B cell (primary cell): ENCODE results near the gene ARHGEF26.

Experiments used
- EZH2 ChIP-seq: IDR thresholded peaks from 2 replicates; pipeline ENCODE4 v1.6.1; 2012; ENCODE audit warnings: borderline replicate concordance, low read depth, mild to moderate bottlenecking, moderate library complexity, low read length; ENCODE audit not compliant: insufficient read depth, poor library complexity, severe bottlenecking
- TF ChIP-seq, protein P1 (sequence below): fragments of 200-600 bp; IDR thresholded peaks from one replicate; pipeline ENCODE4 v1.8.0; 2022; ENCODE audit warnings: antibody characterized with exemption, mild to moderate bottlenecking

DNA sequence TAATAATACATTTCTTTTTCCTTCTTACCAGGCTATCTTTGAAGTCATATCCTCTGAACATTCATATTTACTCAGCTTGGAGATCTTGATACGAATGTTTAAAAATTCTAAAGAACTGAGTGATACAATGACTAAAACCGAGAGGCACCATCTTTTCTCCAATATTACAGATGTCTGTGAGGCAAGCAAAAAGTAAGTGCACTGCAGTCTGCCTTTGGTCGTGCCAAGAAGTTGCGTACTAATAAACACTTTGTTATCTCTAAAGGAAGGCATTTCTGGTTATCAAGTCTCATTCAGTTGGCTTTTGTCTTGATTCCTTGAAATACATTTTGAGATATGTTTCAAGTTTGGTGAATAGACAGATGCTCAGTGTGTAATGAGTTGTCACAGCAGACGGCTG is 31.6 kb downstream of the ARHGEF26 start:
- TF ChIP-seq, protein P1, sequence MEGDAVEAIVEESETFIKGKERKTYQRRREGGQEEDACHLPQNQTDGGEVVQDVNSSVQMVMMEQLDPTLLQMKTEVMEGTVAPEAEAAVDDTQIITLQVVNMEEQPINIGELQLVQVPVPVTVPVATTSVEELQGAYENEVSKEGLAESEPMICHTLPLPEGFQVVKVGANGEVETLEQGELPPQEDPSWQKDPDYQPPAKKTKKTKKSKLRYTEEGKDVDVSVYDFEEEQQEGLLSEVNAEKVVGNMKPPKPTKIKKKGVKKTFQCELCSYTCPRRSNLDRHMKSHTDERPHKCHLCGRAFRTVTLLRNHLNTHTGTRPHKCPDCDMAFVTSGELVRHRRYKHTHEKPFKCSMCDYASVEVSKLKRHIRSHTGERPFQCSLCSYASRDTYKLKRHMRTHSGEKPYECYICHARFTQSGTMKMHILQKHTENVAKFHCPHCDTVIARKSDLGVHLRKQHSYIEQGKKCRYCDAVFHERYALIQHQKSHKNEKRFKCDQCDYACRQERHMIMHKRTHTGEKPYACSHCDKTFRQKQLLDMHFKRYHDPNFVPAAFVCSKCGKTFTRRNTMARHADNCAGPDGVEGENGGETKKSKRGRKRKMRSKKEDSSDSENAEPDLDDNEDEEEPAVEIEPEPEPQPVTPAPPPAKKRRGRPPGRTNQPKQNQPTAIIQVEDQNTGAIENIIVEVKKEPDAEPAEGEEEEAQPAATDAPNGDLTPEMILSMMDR = no peak
- no peak for TF ChIP-seq EZH2
